Measurements from ENCODE around the gene FAM149A.

FAM149A gene

GRCh38 chr4:186104114-186104889, at the start of gene FAM149A:
FAM149A (plus strand) TSS chr4:186104704.
- no peak for DNase-seq

- no peak for DNase-seq
Measured at GRCh38 chr4:186058253-186058979, 46.1 kb upstream of the FAM149A start.

GRCh38 chr4:186058980-186059316, 45.6 kb upstream of the FAM149A start:
- no peak for DNase-seq

DNA sequence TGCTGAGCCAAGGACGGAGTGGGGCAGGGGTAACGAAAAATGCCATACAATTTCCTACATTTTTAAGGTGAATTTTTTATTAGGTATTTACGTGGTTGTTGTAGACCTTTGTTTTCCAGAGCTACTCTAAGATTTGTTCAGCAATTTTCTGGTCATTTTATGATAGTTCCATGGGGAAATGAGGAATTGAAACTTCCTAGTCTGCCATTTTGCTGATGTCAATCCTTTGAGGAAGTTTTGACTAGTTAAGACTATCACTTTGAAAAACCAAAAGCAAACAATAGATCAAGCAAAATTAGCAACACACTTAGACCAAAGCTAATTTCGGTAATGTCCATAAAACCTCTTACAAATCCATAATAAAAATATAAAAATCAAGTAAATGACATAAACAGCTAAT, 42.6 kb upstream of the FAM149A start:
- DNase-seq: no peak

- DNase-seq: no peak
Measured at GRCh38 chr4:186067757-186068385, 36.6 kb upstream of the FAM149A start.

DNA sequence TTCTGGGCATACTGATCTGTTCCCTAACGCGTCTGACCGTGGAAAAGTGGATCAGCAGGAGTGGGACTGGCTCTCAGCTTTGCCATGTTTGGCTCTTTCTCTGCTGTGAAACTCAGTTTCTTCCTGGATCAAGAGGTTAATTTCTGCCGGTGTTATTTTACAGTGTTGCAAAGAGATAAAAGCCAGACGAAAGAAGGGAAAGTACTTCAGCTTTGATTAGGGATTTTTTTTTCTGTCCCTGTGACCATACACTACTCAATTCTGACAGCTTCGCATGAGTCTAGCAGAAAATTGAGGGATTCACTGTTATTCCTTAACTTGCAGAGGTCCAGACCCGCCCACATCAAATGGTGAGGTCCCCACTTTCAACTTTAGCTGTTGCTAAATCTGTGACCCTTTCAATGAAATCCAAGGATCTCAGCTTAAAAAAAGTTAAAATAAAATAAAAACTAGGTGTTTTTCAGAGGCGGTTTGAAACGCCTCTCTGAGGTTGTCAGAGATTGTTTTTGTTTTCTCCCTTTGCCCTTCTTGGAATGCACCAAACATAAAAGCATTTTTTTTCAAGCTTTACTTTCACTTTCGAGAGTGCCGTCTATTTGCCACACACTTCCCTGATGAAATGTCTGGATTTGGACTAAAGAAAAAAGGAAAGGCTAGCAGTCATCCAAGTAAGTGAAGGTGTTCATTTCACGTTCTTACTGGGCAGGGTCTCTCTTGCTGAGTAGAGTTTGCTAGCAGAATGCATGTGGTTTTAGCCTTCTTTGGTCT, 35.7 kb upstream of the FAM149A start, which contains the start of gene TLR3:
TLR3 (plus strand) TSS at position 576 of the 768 bp plus-strand sequence. CDS start 7,464 bp downstream, outside the sequence.
- DNase-seq: no peak

DNA sequence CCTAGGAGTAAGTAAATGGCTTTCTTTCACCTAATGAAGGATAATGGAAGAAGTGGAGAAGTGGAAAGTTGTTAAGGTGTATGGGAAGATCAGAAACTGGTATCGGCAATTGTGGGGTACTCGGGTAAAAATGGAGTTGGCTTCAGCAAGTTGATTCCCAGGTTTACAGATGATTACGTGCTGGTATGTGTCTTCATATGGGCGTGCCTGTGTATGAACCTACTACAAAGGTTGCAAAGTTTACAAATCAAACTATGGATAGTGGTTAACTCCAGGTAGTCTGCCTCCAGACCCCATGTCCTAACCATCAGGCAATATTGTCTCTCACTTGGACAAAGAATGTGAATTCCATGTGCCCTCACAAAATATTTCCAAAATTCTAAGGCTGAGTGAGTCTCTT, 34.8 kb upstream of the FAM149A start:
- no peak for DNase-seq

- no peak for DNase-seq
Measured at GRCh38 chr4:186072516-186072915, 32.0 kb upstream of the FAM149A start.

GRCh38 chr4:186074189-186074588, 30.3 kb upstream of the FAM149A start:
- DNase-seq: no peak

- DNase-seq: no peak
Measured at GRCh38 chr4:186078981-186079638, 25.4 kb upstream of the FAM149A start.

DNA sequence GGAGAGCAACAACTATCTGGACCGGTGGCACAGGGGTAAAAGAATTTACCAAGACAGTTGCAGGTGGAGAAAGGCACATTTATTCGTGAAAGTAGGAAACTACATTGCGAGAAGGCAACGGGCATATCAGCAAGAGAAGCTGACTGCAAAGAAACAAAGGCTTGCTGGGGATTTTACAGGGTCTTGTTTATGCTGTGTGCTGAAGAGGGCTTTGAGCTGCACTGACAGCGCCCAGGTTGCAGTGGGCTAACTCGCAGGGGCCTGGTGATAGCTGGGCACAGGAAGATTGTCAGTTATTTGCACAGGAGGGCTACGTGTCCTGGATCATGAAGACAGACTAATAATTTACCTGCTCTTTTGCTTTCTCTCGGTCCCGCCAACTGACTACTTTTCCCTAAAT, 24.8 kb upstream of the FAM149A start:
- DNase-seq: no peak

GRCh38 chr4:186081202-186081807, 23.2 kb upstream of the FAM149A start:
- DNase-seq: no peak

DNA sequence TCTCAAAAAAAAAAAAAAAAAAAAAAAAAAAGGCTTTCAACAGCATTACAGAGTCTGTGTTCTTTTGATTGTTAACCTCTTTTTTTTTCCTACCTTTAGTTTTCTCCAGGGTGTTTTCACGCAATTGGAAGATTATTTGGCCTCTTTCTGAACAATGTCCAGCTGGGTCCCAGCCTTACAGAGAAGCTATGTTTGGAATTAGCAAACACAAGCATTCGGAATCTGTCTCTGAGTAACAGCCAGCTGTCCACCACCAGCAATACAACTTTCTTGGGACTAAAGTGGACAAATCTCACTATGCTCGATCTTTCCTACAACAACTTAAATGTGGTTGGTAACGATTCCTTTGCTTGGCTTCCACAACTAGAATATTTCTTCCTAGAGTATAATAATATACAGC, 22.3 kb upstream of the FAM149A start:
- DNase-seq: no peak

GRCh38 chr4:186088523-186088922, 16.0 kb upstream of the FAM149A start:
- no peak for DNase-seq

DNA sequence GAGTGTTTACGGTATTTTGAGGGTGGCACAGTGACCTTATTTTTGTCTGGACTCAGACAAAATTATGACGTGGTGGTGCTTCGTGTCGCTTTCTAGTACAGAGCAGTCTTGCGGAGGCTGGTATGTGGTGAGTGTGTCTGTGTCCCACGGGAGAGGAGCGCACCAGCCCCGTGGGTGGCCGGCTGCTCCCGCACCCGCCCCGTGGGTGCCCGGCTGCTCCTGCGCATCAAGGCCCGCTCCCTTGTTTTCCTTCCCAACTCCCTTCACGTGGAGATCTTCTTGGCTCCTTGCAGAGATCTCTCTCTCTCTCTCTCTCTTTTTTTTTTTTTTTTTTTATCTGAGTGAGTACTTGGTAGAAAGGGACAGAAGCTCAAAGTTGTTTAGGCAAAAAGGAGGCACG, 12.2 kb upstream of the FAM149A start:
- DNase-seq: no peak

GRCh38 chr4:186095406-186095805, 9.1 kb upstream of the FAM149A start:
- DNase-seq: no peak

GRCh38 chr4:186096681-186097165, 7.8 kb upstream of the FAM149A start:
- DNase-seq: no peak

DNA sequence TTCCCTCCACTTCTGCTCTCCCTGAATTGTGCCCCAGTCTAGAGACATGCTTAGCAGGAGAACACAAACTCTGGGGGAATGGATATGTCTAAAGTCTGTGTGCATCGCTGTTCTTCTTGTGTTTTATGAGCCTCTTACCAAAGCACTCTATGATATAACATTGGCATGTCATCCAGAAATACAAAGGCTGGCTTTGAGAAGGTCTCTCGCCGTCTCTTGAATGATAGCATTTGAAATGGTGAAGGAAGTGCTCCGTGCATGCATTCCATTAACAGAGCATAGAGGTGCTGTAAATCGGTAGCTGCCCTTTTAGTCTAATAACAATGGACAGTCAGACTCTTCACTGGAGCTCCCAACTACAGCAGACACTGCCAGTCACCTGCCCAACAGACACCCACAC, 7.1 kb upstream of the FAM149A start:
- DNase-seq: no peak

DNA sequence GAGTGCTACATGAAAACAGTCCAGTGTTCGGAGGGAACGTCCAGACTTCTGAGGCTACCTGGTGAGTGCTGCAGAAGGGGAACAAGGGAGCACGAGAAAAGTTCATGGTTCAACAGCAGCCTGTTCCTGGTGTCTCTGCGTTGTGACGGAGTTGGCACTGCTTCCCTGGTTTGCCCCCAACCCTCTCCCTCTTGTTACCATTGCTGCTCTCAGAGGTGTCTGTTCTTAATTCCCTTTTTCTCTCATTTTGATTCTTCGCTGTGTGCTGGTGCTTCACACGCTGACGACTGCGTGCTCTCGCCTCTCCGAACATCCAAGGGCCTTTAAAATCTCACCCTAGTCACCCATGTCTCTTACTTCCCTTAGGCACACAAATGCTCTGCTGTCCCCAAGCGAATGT, 1.6 kb upstream of the FAM149A start:
- no peak for DNase-seq

DNA sequence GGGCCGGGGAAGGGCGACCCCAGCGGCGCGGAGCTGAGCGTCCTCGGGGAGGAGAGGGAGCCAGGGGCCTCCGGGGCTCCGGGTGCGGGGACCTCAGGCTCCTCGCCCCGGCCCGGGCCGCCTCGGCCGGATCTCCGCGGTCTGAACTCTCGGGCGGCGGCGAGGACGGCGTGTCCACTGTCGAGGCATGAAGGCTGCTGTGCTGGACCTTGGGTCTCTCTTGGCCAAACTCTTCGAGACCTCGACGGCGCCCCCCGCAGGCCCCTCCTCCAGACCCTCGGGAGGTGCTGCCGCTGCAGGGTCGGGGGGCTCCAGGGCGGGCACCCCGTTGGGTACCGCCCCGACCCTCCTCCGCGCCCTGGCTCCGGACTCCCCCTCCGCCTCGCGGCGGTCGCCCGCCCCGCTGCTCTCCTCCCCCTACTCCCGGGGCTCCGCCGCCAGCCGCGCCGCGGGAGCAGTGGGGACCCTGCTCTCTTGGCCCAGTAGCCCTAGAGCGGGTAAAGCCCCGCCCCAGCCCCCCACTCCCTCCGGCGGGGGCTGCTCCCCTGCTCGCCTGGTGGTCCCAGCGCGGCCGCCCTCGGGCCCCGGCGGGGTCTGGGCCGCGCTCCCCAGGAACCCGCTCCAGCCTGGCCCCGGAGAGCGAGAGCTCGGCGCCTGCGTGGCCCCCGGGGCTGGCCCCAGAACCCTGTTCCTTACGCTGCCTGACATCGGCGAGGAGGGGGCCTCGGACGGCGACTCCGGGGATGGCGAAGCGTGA, 564 bp downstream of the FAM149A start:
- DNase-seq: no peak

DNA sequence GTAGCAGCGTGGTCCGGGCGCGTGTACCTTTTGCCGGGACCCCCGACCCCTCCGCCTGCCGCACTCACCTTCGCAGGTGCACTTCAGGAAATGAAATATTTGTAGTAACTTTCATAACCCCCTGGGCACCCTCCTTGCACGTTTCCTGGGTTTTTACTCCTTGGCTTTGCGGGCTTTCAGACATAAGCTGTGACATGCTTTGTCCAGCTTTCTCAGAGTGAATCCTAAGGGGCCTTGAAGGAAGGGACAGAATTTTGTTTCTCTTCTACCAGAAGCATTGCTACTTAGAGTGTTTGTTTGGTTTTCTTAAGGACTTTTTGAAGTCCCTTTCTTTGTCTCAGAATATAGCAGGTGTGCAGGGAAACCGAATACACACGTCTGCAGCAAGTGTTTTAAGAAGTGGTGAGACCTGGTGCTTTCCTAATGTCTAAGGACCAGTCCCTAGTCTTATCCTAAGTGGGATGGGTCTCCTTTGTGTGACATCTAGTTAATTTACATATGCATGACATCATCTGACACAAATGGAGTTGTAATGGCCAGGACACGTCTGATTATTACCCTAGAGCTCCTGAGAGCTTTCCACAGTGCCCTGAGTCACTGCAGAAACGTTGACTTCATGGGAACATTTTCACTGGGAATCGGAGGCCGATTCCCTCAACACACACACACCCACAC, 1.3 kb downstream of the FAM149A start:
- DNase-seq: no peak

All from SIG-M5 (cell line).